HG03521 (cell line): Measurements from ENCODE around the gene PRM3.
A peak's percentile ranks its signal among the peaks of the same experiment; 100 is the strongest.
"Not testable (repeated sequence)": the region's sequence is repeated elsewhere in the genome, so short reads cannot be mapped to it uniquely, and the experiment has no call there.

ENCODE experiments used
- ATAC-seq: cut with Tn5 transposase; IDR thresholded peaks from one replicate; pipeline ENCODE4 v1.9.1; 2021; ENCODE audit warnings: mild to moderate bottlenecking, moderate library complexity; ENCODE audit not compliant: unreplicated experiment

The PRM3 gene

GRCh38 chr16:11306381-11306780 lies 33.0 kb upstream of the PRM3 start:
- ATAC-seq: no peak

DNA sequence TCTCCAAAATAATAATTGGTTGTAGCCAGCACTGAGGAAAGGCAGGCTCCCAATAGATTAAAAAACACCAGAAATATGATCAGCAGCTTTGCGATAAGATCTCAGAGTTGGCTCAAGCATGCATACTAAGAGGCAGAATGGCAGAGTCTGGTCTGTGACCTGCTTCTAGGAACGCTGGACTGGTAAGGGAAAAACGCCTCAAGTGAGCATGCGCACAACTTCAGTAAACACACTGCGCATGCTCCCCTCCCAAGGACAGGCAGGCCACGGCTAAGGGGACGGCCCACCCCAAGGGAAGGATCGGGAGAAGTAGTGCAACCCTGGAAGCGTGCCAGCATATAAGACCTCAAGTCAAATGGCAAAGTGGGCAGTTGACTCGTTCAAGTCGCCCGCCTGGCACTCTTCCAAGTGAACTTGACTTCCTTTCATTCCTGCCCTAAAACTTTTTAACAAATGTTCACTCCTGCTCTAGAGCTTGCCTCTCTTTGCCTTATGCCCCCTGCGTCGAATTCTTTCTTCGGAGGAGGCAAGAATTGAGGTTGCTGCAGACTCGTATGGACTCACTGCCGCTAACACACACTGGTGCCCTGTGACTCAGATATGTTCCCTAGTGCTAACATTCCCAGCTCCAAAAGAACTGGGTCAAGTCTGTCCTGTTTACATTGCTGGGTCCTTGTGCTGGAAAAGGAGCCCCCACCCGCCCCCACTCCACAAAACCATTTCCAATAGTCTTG lies 30.1 kb upstream of the PRM3 start:
- no peak for ATAC-seq

- ATAC-seq: no peak
Observed at GRCh38 chr16:11302977-11303376, 29.5 kb upstream of the PRM3 start.

- ATAC-seq: no peak
Observed at GRCh38 chr16:11301645-11302501, 28.4 kb upstream of the PRM3 start.

GRCh38 chr16:11300560-11300892 lies 27.1 kb upstream of the PRM3 start:
- ATAC-seq: no peak

DNA sequence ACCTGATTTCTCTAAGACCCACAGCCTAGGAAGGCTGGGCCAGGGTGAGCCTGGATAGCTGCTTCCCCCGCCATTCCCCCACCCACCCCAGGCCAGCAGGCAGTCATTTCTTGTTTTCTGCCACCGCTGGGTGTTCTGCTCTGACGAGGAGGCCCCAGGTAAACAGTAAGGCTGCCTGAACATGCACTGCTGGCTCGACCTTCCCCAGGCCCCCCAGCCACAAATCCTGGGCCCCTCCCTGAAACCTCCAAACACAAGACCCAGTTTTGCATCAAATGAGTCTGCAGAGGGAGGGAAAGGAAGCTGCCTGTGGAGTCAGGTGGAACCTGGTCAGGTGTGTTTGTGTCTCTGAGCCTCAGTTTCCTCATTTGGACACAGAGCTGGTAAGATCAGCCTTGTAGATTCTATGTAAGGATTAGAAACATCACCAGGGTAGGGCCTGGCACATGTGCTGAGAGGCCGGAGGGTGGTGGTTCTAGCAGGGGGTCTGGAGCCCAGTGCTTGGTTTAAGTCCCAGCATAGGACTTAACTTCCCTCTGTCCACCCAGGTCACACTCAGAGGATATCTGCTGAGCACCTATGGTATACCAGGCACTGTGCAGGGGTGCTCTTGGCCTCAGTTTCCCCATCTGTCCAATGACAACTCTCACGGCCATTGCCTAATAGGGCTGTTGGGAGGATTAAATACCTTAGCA lies 26.6 kb upstream of the PRM3 start:
- ATAC-seq: no peak

DNA sequence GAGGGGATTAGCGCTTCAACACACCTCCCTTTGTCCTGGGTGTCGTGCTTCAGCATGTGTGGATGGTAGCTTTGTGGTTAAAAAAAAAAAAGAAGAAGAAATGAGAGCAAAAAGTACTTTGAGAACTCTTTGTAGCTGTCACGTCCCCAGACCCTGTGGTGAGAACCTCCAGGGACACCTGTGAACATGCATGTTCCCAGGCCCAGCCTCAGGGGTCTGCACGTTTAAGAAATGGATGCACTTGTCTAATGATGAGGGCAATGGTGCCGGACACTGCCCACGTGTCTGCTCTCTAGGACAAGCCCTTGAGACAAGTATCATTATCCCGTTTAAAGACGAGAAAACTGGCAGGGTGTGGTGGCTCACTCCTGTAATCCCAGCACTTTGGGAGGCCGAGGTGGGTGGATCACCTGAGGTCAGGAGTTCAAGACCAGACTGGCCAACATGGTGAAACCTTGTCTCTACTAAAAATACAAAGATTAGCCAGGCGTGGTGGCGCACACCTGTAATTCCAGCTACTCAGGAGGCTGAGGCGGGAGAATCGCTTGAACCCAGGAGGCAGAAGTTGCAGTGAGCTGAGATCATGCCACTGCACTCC lies 25.6 kb upstream of the PRM3 start:
- ATAC-seq: not testable (repeated sequence)

DNA sequence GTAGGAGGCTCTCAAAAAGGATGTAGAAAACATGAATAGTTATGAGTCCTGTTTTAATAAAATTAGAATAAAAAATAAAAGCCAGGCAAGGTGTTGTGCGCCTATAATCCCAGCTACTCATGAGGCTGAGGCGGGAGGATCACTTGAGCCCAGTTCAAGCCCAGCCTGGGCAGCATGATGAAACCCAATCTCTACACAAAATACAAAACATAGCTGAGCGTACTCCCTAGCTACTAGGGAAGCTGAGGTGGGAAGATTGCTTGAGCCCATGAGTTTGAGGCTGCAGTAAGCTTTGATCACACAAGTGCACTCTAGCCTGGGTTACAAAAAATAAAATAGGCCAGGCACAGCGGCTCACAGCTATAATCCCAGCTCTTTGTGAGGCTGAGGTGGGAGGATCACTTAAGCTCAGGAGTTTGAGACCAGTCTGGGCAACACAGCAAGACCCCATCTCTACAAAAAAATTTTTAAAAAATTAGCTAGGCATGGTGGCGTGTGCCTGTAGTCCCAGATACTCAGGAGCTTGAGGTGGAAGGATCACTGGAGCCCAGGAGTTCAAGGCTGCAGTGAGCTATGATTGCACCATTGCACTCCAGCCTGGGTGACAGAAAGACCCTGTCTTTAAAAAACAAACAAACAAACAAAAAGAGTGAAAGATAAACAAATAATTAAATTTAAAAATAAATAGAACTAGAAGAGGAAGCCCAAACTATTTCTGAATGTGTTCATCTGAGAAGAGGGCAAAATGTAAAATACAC lies 24.9 kb upstream of the PRM3 start:
- no peak for ATAC-seq

DNA sequence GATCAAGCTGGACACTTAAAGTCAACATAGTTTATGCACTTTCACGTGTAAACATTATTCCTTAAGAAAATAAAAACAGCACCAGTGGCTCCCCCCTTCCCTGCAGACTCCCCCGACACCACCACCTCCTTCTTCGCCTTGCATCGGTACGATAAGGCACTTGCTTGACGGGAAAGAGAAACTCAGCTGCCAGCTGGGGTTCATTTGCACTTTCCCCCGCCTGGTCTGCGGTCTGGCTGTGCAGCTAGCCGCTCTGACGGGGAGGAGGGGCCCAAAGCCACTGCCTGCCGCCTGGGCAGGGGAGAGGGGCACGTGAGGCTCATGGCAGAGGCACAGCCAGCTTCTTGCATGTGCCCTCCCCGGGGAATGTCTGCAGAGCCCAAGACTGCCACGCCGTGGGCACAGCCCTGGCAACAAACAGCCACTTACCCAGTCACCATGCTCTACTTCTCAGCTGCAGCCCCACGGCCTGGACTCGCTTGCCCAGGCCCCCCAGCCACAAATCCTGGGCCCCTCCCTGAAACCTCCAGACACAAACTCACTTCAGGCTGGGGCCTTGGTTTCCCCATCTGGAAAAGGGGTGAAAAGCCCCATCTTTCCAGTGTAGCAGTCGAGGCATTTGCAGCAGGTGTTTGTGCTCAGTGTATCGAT lies 24.2 kb upstream of the PRM3 start:
- ATAC-seq: peak; percentile 72

DNA sequence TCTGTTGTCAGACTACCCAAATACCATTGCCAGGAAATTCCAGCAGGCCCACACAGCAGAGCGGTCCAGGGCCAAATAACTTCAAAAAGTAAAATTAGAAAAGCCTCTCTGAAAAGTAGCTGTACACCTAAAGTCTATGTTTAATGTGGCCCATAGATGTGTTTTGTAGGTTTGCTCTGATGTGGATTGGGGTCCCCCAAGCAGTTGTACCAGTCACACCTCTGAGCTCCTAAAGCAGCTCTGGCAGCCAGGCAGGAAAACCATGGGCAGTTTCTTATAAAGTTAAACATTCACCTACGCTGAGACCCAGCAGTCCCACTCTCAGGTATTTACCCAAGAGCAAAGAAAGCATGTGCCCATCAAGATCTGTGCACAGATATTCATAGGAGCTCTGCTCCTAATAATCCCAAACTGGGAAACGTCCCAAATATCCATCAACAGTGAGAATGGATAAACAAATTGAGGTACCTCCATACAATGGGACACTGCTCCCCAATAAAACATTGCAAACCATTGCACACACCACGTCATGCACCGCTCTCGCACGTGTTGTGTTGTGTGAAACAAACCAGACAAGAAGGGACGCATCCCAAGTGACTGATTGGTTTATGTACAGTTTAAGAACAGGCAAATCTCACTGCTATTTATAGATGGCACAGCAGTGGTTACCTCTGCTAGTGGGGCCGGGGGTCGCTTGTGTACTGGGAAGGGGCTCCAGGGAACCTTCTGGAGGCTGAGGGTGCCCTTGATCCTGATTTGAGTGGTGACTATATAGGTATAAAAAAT lies 23.5 kb upstream of the PRM3 start:
- ATAC-seq: no peak

DNA sequence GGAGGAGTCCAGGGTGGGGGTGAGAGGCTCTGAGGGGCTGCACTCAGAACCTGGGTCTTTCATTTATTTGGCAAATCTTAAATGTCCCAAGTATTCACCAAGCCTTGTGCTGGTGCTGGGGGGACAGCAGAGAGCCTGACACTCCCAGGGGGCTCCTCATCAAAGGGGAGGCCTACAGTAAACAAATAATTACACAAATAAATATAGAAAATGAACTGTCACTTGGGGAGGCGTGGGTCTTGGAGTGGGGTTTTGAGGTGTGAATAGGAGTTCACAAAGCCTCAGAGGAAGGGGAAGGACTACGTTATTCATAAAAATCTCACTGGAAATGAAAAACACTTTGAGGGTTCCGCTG lies 22.9 kb upstream of the PRM3 start:
- no peak for ATAC-seq

DNA sequence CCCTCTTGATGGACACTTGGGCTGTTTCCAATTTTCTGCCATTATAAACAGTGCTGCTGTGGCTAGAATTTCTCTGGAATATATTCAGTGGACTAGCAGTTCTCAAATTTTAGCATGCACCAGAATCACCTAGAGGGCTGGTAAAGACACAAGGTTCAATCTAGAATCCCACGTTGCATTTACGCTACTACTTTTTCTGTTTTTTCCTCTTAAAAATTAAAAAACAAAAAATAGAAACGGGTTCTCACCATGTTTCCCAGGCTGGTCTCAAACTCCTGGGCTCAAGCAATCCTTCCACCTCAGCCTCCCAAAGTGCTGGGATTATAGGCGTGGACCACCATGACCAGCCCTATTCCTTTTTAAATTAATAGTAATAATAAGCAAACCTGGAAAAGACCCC lies 22.2 kb upstream of the PRM3 start:
- ATAC-seq: no peak

DNA sequence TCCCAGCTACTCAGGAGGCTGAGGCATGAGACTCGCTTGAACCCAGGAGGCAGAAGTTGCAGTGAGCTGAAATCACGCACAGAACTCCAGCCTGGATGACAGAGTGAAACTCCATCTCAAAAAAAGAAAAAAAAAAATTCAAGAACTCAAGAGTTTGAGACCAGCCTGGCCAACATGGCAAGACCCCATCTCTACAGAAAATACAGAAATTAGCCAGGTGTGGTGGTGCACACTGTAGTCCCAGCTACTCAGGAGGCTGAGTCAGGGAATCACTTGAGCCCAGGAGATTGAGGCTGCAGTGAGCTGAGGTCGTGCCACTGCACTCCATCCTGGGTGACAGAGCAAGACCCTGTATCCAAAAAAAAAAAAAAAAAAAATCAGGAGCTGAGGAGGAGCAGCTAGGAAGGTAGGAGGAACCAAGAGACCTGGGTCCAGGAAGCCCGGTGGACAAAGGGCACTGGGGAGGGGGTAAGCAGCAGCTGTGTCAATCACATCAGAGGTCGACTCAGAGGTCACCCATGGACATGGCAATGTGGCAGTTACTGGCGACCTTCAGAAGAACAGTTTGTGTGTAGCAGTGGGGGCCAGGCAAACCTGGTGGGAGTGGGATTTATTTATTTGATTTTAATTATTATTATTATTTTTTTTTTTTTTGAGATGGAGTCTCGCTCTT lies 18.8 kb upstream of the PRM3 start:
- ATAC-seq: no peak

GRCh38 chr16:11291091-11291703 lies 17.8 kb upstream of the PRM3 start:
- ATAC-seq: no peak

DNA sequence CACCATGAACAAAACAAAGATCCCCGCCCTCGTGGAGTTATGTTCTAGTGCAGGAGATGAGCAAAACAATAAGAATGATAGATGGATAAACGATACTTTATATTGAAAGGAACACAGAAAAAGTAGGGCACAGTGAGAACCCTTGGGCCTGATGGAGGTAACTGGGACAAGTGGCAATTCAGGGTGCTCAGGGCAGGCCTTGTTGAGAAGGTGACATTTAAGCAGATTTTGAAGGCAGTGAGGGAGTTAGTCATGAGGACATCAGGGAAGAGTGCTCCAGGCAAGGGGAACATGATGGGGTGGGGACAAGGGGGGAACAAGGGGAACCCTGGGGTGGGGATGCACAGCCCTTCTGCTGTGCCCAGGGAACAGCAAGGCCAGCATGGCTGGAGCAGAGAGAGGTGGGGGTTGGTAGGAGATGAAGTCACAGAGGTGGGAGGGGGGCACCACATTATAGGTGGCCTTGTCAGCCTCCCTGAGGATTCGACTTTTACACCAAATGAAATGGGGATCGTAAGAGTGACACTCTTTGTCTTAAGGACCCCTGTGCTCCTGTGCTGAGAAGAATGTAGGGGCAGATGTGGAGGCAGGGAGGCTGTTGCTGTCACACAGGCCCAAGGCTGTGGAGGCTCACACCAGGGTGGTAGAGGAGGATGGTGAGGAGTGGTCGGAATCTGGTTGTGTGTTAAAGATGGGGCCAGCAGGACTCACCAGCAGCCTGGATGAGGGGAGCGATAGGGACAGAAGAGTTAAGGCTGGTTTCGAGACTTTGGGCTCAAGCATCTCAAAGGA lies 16.9 kb upstream of the PRM3 start:
- ATAC-seq: no peak

GRCh38 chr16:11289696-11290095 lies 16.3 kb upstream of the PRM3 start:
- ATAC-seq: not testable (repeated sequence)

- no peak for ATAC-seq
Observed at GRCh38 chr16:11289202-11289601, 15.8 kb upstream of the PRM3 start.

- no peak for ATAC-seq
Observed at GRCh38 chr16:11285842-11286241, 12.4 kb upstream of the PRM3 start.
